GM12865 (cell line): ENCODE measurements around the gene ABTB2.
A peak's percentile ranks its signal among the peaks of the same experiment; 100 is the strongest.

Experiments used
- DNase-seq: peaks from one replicate; pipeline ENCODE4 v3.0.0; 2010; ENCODE audit warnings: low read depth
- H3K4me3 ChIP-seq: 2 replicates; pipeline ENCODE4 v1.5.1; 2011; ENCODE audit warnings: mild to moderate bottlenecking, low read depth, low read length, control low read depth
- CTCF ChIP-seq: IDR thresholded peaks from 2 replicates; pipeline ENCODE4 v1.5.1; 2011; ENCODE audit warnings: low read length, control low read depth, low read depth, inconsistent platforms; ENCODE audit not compliant: insufficient read depth; ENCODE audit errors: missing control alignments

ABTB2 gene

DNA sequence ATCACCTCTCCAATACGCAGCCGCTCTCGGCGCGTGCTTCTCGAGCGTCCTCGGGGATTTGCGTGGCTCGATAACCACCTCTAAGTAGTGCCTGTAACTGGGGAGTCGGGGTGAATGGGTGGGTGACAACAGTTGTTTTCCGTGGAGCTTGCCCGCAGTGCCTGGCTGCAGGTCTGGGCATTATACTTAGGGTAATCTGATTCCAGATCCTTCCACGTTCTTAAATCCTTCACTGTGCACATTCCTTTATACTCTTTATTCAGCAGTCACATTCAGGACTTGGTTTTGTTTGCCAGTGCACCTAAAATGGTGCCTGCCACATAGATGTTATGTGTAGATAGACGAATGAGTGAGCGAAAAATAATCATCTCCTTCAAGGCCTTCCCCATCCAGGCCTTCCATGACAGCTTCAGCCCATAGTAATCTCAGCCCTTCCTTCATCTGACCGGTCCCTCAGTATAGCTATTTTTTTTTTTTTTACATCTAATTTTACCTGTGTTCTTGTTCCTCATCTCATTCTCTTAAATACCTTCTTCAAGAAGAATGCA, 251.8 kb downstream of the ABTB2 start:
- peak overlapping the region; percentile 91 for H3K4me3 ChIP-seq
- no peak for TF ChIP-seq CTCF
- DNase-seq = no peak

- peak; percentile 99 for DNase-seq
- TF ChIP-seq CTCF = peak; percentile 13
- H3K4me3 ChIP-seq = peak within 1 kb of the TSS; percentile 91
Observed at GRCh38 chr11:34105079-34105956, 252.5 kb downstream of the ABTB2 start, which contains the start of gene NAT10. Gene NAT10, plus strand, starts transcription at chr11:34105629. Its CDS starts 2,597 bp downstream, at chr11:34108226.

GRCh38 chr11:34104680-34105078, 253.1 kb downstream of the ABTB2 start:
- DNase-seq = no peak
- peak overlapping the region; percentile 91 for H3K4me3 ChIP-seq
- TF ChIP-seq CTCF = no peak
